Endothelial cell (in vitro differentiated cells): ENCODE results near the gene SEPTIN1. TPM values are rescaled to one million over a fixed set of nuclear protein-coding genes. Genes with fewer than 3 reads are reported as not detected.
A peak's percentile ranks its signal among the peaks of the same experiment; 100 is the strongest.

Source experiments
- DNase-seq: peaks from one replicate; pipeline ENCODE4 v3.0.0; 2021; ENCODE audit warnings: low spot score
- H3K27ac Mint-ChIP-seq: one replicate; pipeline ENCODE4 v1.8.0; 2021; ENCODE audit warnings: mixed read lengths, inconsistent platforms; ENCODE audit not compliant: unreplicated experiment
- H3K27me3 Mint-ChIP-seq: one replicate; pipeline ENCODE4 v1.8.0; 2021; ENCODE audit warnings: mild to moderate bottlenecking, moderate library complexity, mixed read lengths, inconsistent platforms; ENCODE audit not compliant: unreplicated experiment
- H3K36me3 Mint-ChIP-seq: one replicate; pipeline ENCODE4 v1.8.0; 2021; ENCODE audit warnings: mild to moderate bottlenecking, low read depth, mixed read lengths, inconsistent platforms; ENCODE audit not compliant: unreplicated experiment
- H3K4me1 Mint-ChIP-seq: one replicate; pipeline ENCODE4 v1.8.0; 2021; ENCODE audit warnings: mild to moderate bottlenecking, mixed read lengths, inconsistent platforms; ENCODE audit not compliant: unreplicated experiment
- H3K4me3 Mint-ChIP-seq: one replicate; pipeline ENCODE4 v1.8.0; 2021; ENCODE audit warnings: mild to moderate bottlenecking, mixed read lengths, inconsistent platforms; ENCODE audit not compliant: unreplicated experiment
- H3K9me3 Mint-ChIP-seq: one replicate; pipeline ENCODE4 v1.8.0; 2021; ENCODE audit warnings: mixed read lengths, inconsistent platforms; ENCODE audit not compliant: unreplicated experiment
- CTCF ChIP-seq: fragments of 200-600 bp; sonication (generic); IDR thresholded peaks from one replicate; pipeline ENCODE4 v1.5.0; 2021; ENCODE audit warnings: antibody characterized with exemption; ENCODE audit not compliant: unreplicated experiment
- total RNA-seq: library from RNA; stranded (reverse); fragmentation: NEBNext Ultra II Directional; extraction: Animal tissue kit (Norgen Biotek cat#: 25700); gene quantifications from one replicate; pipeline ENCODE4 v1.2.1, GENCODE V29; 2021; ENCODE audit not compliant: unreplicated experiment

Gene SEPTIN1
- total RNA-seq, 1 donor from 2014 or later: 1.6 TPM

GRCh38 chr16:30355144-30355953 lies 27.0 kb downstream of the SEPTIN1 start, which contains the start of gene CD2BP2:
CD2BP2 (minus strand) TSS chr16:30355308; CDS start chr16:30354681, 627 bp downstream.
- Mint-ChIP-seq H3K4me1 (peaks cover 25% of the 10 kb centered on the region), H3K36me3 (peaks cover 31% of the 10 kb centered on the region)
- no peak for TF ChIP-seq CTCF

GRCh38 chr16:30354423-30355143 lies 27.8 kb downstream of the SEPTIN1 start:
- Mint-ChIP-seq H3K27me3 (peaks cover 35% of the 10 kb centered on the region), H3K9me3 (no peaks in the 10 kb centered on the region), H3K36me3 (peaks cover 29% of the 10 kb centered on the region), H3K4me3 (peak overlapping the region; percentile 99), H3K4me1 (peaks cover 24% of the 10 kb centered on the region), H3K27ac (peak overlapping the region; percentile 99)
- peak; percentile 47 for DNase-seq
- TF ChIP-seq CTCF: no peak

More at GRCh38 chr16:30355144-30355953, 27.0 kb downstream of the SEPTIN1 start, which contains the start of gene CD2BP2:
- peak within 1 kb of the TSS; percentile 99 for H3K4me3 Mint-ChIP-seq
- peaks cover 34% of the 10 kb centered on the region for H3K27me3 Mint-ChIP-seq
- DNase-seq: peak; percentile 87
- no peaks in the 10 kb centered on the region for H3K9me3 Mint-ChIP-seq
- H3K27ac Mint-ChIP-seq: peak within 1 kb of the TSS; percentile 99

GRCh38 chr16:30353438-30354129 lies 28.8 kb downstream of the SEPTIN1 start:
- peak overlapping the region; percentile 24 for H3K27ac Mint-ChIP-seq
- H3K9me3 Mint-ChIP-seq: no peaks in the 10 kb centered on the region

More at GRCh38 chr16:30353438-30354129, 28.8 kb downstream of the SEPTIN1 start:
- H3K4me3 Mint-ChIP-seq: peak overlapping the region; percentile 99
- peaks cover 29% of the 10 kb centered on the region for H3K36me3 Mint-ChIP-seq
- no peak for DNase-seq
- peaks cover 24% of the 10 kb centered on the region for H3K4me1 Mint-ChIP-seq
- TF ChIP-seq CTCF: no peak
- H3K27me3 Mint-ChIP-seq: peaks cover 35% of the 10 kb centered on the region
